Esophagus squamous epithelium (tissue), 4 donors: Measurements from ENCODE around the gene ZBTB46.

Source experiments
- CTCF ChIP-seq, 6 experiments: fragments of 450-650 bp in 4 of 6; fragments of 200-600 bp in 2 of 6; sonication (generic) in 2 of 6; IDR thresholded peaks; one replicate each; pipeline ENCODE4 v1.5.1; 2016 to 2019; ENCODE audit warnings: antibody characterized with exemption in 6 of 6, mild to moderate bottlenecking in 4 of 6, moderate library complexity in 4 of 6
- POLR2A ChIP-seq, 4 donors: fragments of 450-650 bp; IDR thresholded peaks; one replicate each; pipeline ENCODE4 v1.6.1; 2017; ENCODE audit warnings: antibody characterized with exemption in 4 of 4, mild to moderate bottlenecking in 4 of 4, moderate library complexity in 3 of 4

DNA sequence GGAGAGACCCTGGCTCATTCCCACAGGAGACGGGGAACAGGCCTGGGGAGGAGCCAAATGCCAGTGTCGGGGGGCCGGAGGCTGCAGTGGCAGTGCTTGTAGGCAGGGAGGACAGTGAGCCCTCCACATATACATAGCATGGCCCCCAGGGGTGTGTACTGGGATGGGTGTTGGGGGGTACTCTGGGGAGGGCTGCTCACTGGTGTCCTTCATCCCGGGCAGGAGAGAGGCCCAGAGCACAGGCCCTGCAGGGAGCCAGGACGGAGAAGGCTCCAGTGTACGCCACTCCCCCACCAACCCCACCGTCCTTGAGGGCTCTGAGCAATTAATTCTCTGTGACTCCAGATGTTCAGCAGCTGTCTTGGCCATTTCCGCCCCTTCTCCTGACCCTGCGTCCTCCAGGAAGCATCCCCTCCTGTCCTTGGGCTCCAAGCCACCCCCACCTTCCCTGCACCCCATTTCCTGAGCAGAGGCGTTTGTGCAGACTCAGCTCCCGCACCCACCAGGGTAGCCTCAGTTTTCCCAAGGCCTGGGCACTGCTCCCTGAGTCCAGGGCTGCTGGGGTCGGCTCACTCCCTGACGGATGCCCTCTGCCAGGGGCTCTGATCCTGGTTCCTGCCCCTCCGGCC, 26.8 kb upstream of the ZBTB46 start:
- no peak for TF ChIP-seq CTCF (IDR thresholded peaks at IDR 0.05)
- TF ChIP-seq POLR2A (IDR thresholded peaks at IDR 0.05), result no peak
